A549 (cell line): ENCODE data around the gene UNKL. TPM values are rescaled to one million over a fixed set of nuclear protein-coding genes. Genes with fewer than 3 reads are reported as not detected.

Source experiments
- ATAC-seq, 2 experiments: fragments of 200-7000 bp in 1 of 2; fragments of >200 bp in 1 of 2; cut with Nextera tagmentation in 1 of 2; cut with Tn5 transposase in 1 of 2; 3 replicates each; pipeline versions ENCODE4 v1.8.0 to v1.9.1; 2018 to 2020; ENCODE audit warnings: mild to moderate bottlenecking in 1 of 2, moderate library complexity in 1 of 2
- CTCF ChIA-PET: fragments of 300-600 bp; sonication (Branson Sonifier 250); formaldehyde crosslinking; extraction: SDS; loops from one replicate; lab custom pipeline; 2021; ENCODE audit warnings: antibody characterized with exemption, inconsistent platforms; lab: Yijun Ruan, JAX
- POLR2A ChIA-PET: fragments of 350-600 bp; formaldehyde crosslinking; extraction: SDS; loops from one replicate; lab custom pipeline; 2021; ENCODE audit warnings: antibody characterized with exemption, inconsistent platforms; lab: Yijun Ruan, JAX
- DNase-seq, 2 experiments: peaks; one replicate each; pipeline versions ENCODE4 v3.0.0 to v3.0.0-alpha.2; 2011 to 2016; ENCODE audit warnings: low read depth in 1 of 2, low spot score in 1 of 2
- FAIRE-seq: peaks from 2 replicates; lab custom pipeline; 2011; peaks lifted over from hg19 to GRCh38; lab: Jason Lieb, UNC
- H3K27ac ChIP-seq, 2 experiments: fragments of >200 bp; sonication (Bioruptor Twin); formaldehyde crosslinking; 3 replicates each; pipeline ENCODE4 v1.5.1; 2016 to 2017
- H3K4me1 ChIP-seq: fragments of >200 bp; sonication (Bioruptor Twin); formaldehyde crosslinking; 3 replicates; pipeline ENCODE4 v1.6.1; 2016
- H3K4me2 ChIP-seq: fragments of >200 bp; sonication (Bioruptor Twin); formaldehyde crosslinking; 3 replicates; pipeline ENCODE4 v1.6.1; 2016
- H3K4me3 ChIP-seq: fragments of >200 bp; sonication (Bioruptor Twin); formaldehyde crosslinking; 3 replicates; pipeline ENCODE4 v1.5.1; 2016
- H3K9me3 ChIP-seq: fragments of >200 bp; sonication (Bioruptor Twin); formaldehyde crosslinking; 3 replicates; pipeline ENCODE4 v1.6.1; 2016
- CBX2 ChIP-seq: fragments of 200-600 bp; sonication (generic); IDR thresholded peaks from 2 replicates; pipeline ENCODE4 v1.6.1; 2016; ENCODE audit warnings: low read depth, mild to moderate bottlenecking, borderline replicate concordance
- CBX8 ChIP-seq: fragments of 200-600 bp; sonication (generic); IDR thresholded peaks from 2 replicates; pipeline ENCODE4 v1.6.1; 2016
- CEBPB ChIP-seq, 2 experiments: fragments of >200 bp in 1 of 2; sonication (Bioruptor Twin) in 1 of 2; formaldehyde crosslinking in 1 of 2; IDR thresholded peaks; 2 replicates each; pipeline ENCODE4 v1.6.1; 2012 to 2016
- CHD4 ChIP-seq: fragments of 200-600 bp; sonication (generic); IDR thresholded peaks from 2 replicates; pipeline ENCODE4 v1.6.1; 2016; ENCODE audit warnings: antibody characterized with exemption, mild to moderate bottlenecking, borderline replicate concordance
- E2F6 ChIP-seq: IDR thresholded peaks from 2 replicates; pipeline ENCODE4 v1.6.1; 2012; ENCODE audit warnings: low read depth, borderline replicate concordance
- EHMT2 ChIP-seq: fragments of 200-600 bp; sonication (generic); IDR thresholded peaks from 2 replicates; pipeline ENCODE4 v1.6.1; 2016; ENCODE audit warnings: antibody characterized with exemption, low read depth, mild to moderate bottlenecking, moderate library complexity
- ESRRA ChIP-seq: fragments of 150-350 bp; IDR thresholded peaks from 2 replicates; pipeline ENCODE4 v1.6.1; 2014; ENCODE audit warnings: mild to moderate bottlenecking, low read length, borderline replicate concordance
- FOSL2 ChIP-seq, 2 experiments: fragments of 450-650 bp in 1 of 2; fragments of >200 bp in 1 of 2; sonication (Bioruptor Twin) in 1 of 2; formaldehyde crosslinking; IDR thresholded peaks; 2 replicates each; pipeline versions ENCODE4 v1.5.0 to v1.6.1; 2016 to 2020; ENCODE audit warnings: mild to moderate bottlenecking in 1 of 2, moderate library complexity in 1 of 2
- HDAC2 ChIP-seq: fragments of 200-600 bp; sonication (generic); IDR thresholded peaks from 2 replicates; pipeline ENCODE4 v1.6.1; 2016
- HES2 ChIP-seq: fragments of >200 bp; sonication (Bioruptor Twin); formaldehyde crosslinking; IDR thresholded peaks from 2 replicates; pipeline ENCODE4 v1.6.1; 2016
- HOXA7 ChIP-seq: fragments of 250-450 bp; sonication (Bioruptor Pico); IDR thresholded peaks from 2 replicates; pipeline ENCODE4 v1.5.0; 2020; ENCODE audit warnings: mild to moderate bottlenecking, moderate library complexity
- HOXB5 ChIP-seq: fragments of 250-450 bp; sonication (Bioruptor Pico); IDR thresholded peaks from 2 replicates; pipeline ENCODE4 v1.5.0; 2020; ENCODE audit warnings: mild to moderate bottlenecking, moderate library complexity
- KDM1A ChIP-seq: fragments of 200-600 bp; sonication (generic); IDR thresholded peaks from 2 replicates; pipeline ENCODE4 v1.6.1; 2016; ENCODE audit warnings: low read depth, mild to moderate bottlenecking
- KDM5A ChIP-seq: fragments of 200-600 bp; sonication (generic); IDR thresholded peaks from 2 replicates; pipeline ENCODE4 v1.6.1; 2016; ENCODE audit warnings: antibody characterized with exemption, mild to moderate bottlenecking
- MAFK ChIP-seq: fragments of 450-650 bp; IDR thresholded peaks from 2 replicates; pipeline ENCODE4 v1.6.1; 2014; ENCODE audit not compliant: partially characterized antibody
- MAZ ChIP-seq: fragments of 150-350 bp; IDR thresholded peaks from 2 replicates; pipeline ENCODE4 v1.6.1; 2014; ENCODE audit warnings: antibody characterized with exemption, low read depth, low read length, borderline replicate concordance
- NFE2L2 ChIP-seq: fragments of 150-350 bp; conservative IDR thresholded peaks from 2 replicates; pipeline ENCODE4 v1.6.1; 2014; ENCODE audit warnings: low read length
- NPAS2 ChIP-seq: fragments of 250-450 bp; sonication (Bioruptor Pico); IDR thresholded peaks from 2 replicates; pipeline ENCODE4 v1.8.0; 2022; ENCODE audit warnings: mild to moderate bottlenecking, moderate library complexity, borderline replicate concordance
- RARB ChIP-seq: fragments of 250-450 bp; sonication (Bioruptor Pico); IDR thresholded peaks from 2 replicates; pipeline ENCODE4 v1.8.0; 2021; ENCODE audit warnings: mild to moderate bottlenecking, moderate library complexity
- REST ChIP-seq: fragments of 200-600 bp; sonication (generic); IDR thresholded peaks from 2 replicates; pipeline ENCODE4 v1.6.1; 2016; ENCODE audit warnings: antibody characterized with exemption, mild to moderate bottlenecking, moderate library complexity
- USF2 ChIP-seq: fragments of 450-650 bp; IDR thresholded peaks from 2 replicates; pipeline ENCODE4 v1.6.1; 2014; ENCODE audit warnings: antibody characterized with exemption
- ZFP36 ChIP-seq: fragments of 450-650 bp; IDR thresholded peaks from 2 replicates; pipeline ENCODE4 v1.6.1; 2014; ENCODE audit warnings: borderline replicate concordance; ENCODE audit not compliant: partially characterized antibody
- WGBS: methylation state at CpG from one replicate; pipeline ENCODE4 v1.1.6; 2017; ENCODE audit errors: missing lambda C conversion rate; 5-methylcytosine and 5-hydroxymethylcytosine counted together
- polyA plus RNA-seq, 4 experiments: library from polyadenylated mRNA; depleted of rRNA in 3 of 4; stranded (reverse); fragments of >200 nt; fragmentation: RNase III in 1 of 4; extraction: RNeasy Plus Mini Kit Qiagen cat#74134 plus additional on column Dnase treatment in 1 of 4; gene quantifications; 2 replicates in 3 of 4; 3 replicates in 1 of 4; pipeline ENCODE4 v1.2.3, GENCODE V29; 2011 to 2017

Gene UNKL
- polyA plus RNA-seq, 2 of the 4 experiments (the other 2 are of a cell fraction), result 20.7 to 37.6 TPM

GRCh38 chr16:1407753-1408152, 6.8 kb downstream of the UNKL start:
- no peak for TF ChIP-seq MAZ
- no peak for TF ChIP-seq CEBPB (IDR thresholded peaks at IDR 0.05)
- TF ChIP-seq KDM1A, result no peak
- no peak for TF ChIP-seq ZFP36
- no peak for TF ChIP-seq HDAC2
- no peak for TF ChIP-seq CHD4
- TF ChIP-seq FOSL2 (IDR thresholded peaks at IDR 0.05), result no peak
- TF ChIP-seq FOSL2 (CRISPR knock-in tag; IDR thresholded peaks at IDR 0.05), result no peak
- TF ChIP-seq HOXB5 (CRISPR knock-in tag), result no peak
- TF ChIP-seq REST, result no peak
- ChIA-PET CTCF (interaction anchor here (0.8 to 4.5 kb wide), 6 partner anchors 9 to 44 kb away, joined by 3 to 27 read pairs (median 4); no protein-coding TSS in a partner anchor), POLR2A (interaction anchor here (0.5 to 1.9 kb wide), 5 partner anchors 10 to 47 kb away, joined by 3 to 8 read pairs (median 3); partner anchors contain the start of gene UQCC4)
- H3K27ac ChIP-seq, result peak overlapping the region in 1 of 2 experiments; percentile 50; a peak in 2 of 6 replicates
- DNase-seq (no peak), FAIRE-seq (no peak), ATAC-seq (peak; percentile 4 to 12; a peak in 3 of 6 replicates)
- H3K4me3 ChIP-seq, result peak overlapping the region; percentile 55
- 41% methylated on average over 10 of the region's 11 CpGs for WGBS
- H3K9me3 ChIP-seq, result no peaks in the 10 kb centered on the region
- peak overlapping the region; percentile 92 for H3K4me2 ChIP-seq
- H3K4me1 ChIP-seq, result peaks cover 7% of the 10 kb centered on the region; the same call in 2 of the 3 replicates

- 86% methylated on average over 13 of the region's 14 CpGs for WGBS
- Histone ChIP-seq H3K9me3 (no peaks in the 10 kb centered on the region), H3K4me1 (peaks cover 7% of the 10 kb centered on the region; the same call in 2 of the 3 replicates), H3K27ac (no peak overlapping the region), H3K4me2 (no peak overlapping the region), H3K4me3 (no peak overlapping the region)
- FAIRE-seq (no peak), DNase-seq (no peak), ATAC-seq (no peak)
- ChIA-PET CTCF (interaction anchor here (1.0 kb wide), 1 partner anchor 22 kb away, joined by 3 read pairs; no protein-coding TSS in a partner anchor), POLR2A (no interaction called here)
- no peak for TF ChIP-seq RARB (CRISPR knock-in tag)
- TF ChIP-seq E2F6, result no peak
- no peak for TF ChIP-seq EHMT2
- TF ChIP-seq NFE2L2, result no peak
- TF ChIP-seq HOXA7, result no peak
- no peak for TF ChIP-seq CBX2
- no peak for TF ChIP-seq NPAS2 (CRISPR knock-in tag)
- no peak for TF ChIP-seq CBX8
- no peak for TF ChIP-seq MAFK
- TF ChIP-seq ESRRA, result no peak
- no peak for TF ChIP-seq USF2
- no peak for TF ChIP-seq MAZ
- TF ChIP-seq HES2, result no peak
- no peak for TF ChIP-seq ZFP36
- no peak for TF ChIP-seq KDM5A
These were observed 10.8 kb downstream of the UNKL start for GRCh38 chr16:1403733-1404132.
